GM18505 (cell line): ENCODE data around the gene ATP1A2.
"Not testable (repeated sequence)": the region's sequence is repeated elsewhere in the genome, so short reads cannot be mapped to it uniquely, and the experiment has no call there.

ENCODE experiments used
- ATAC-seq: cut with Tn5 transposase; IDR thresholded peaks from one replicate; pipeline ENCODE4 v1.9.1; 2021; ENCODE audit not compliant: unreplicated experiment
- POLR2A ChIP-seq: IDR thresholded peaks from 4 replicates; pipeline ENCODE4 v1.6.1; 2011; ENCODE audit warnings: borderline replicate concordance; ENCODE audit not compliant: insufficient read depth, insufficient read length; ENCODE audit errors: extremely low read depth

Gene ATP1A2

GRCh38 chr1:160117709-160118183 lies 2.2 kb downstream of the ATP1A2 start:
- no peak for ATAC-seq

DNA sequence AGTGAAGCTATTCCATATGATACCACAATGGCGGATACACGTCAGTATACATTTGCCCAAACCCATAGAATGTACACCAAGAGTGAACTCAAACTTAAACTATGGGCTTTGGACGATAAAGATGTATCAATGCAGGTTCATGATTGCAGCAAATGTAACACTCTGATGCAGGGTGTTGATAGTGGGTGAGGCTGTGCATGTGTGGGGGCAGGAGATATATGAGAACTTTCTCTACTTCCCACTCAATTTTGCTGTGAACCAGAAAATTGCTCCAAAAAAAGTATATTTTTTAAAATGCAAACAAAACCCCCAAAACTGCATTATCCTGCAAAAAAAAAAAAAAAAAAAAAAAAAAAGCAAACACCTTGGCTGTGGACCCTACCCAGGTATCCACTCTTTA lies 3.4 kb downstream of the ATP1A2 start:
- no peak for TF ChIP-seq POLR2A

More at GRCh38 chr1:160117709-160118183, 2.2 kb downstream of the ATP1A2 start:
- no peak for TF ChIP-seq POLR2A

GRCh38 chr1:160120797-160121196 lies 5.2 kb downstream of the ATP1A2 start:
- TF ChIP-seq POLR2A, result no peak
- no peak for ATAC-seq

More for the DNA sequence above, 3.4 kb downstream of the ATP1A2 start:
- ATAC-seq, result no peak

DNA sequence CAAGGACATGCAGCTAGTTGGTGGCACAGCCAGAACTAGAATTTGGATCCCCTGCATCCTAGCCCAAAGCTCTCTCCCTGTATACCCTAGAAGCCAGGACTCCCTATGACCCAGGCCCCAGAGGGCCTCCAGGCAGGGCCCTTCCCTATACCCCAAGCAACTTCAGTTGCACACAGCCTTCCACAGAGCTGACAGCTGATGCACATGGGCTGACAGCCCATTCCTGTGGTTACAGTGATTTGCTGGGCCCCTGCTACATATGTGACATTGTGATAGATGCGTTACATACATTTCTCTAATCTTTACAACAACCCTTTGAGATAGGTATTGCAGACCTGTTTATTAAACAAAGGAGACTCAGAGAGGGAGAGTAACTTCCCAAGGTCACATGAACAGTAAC lies 5.8 kb downstream of the ATP1A2 start:
- no peak for ATAC-seq
- TF ChIP-seq POLR2A, result no peak

GRCh38 chr1:160122978-160123495 lies 7.5 kb downstream of the ATP1A2 start:
- no peak for ATAC-seq

GRCh38 chr1:160123726-160124125 lies 8.2 kb downstream of the ATP1A2 start:
- no peak for ATAC-seq
- TF ChIP-seq POLR2A, result no peak

More at GRCh38 chr1:160122978-160123495, 7.5 kb downstream of the ATP1A2 start:
- TF ChIP-seq POLR2A, result no peak

DNA sequence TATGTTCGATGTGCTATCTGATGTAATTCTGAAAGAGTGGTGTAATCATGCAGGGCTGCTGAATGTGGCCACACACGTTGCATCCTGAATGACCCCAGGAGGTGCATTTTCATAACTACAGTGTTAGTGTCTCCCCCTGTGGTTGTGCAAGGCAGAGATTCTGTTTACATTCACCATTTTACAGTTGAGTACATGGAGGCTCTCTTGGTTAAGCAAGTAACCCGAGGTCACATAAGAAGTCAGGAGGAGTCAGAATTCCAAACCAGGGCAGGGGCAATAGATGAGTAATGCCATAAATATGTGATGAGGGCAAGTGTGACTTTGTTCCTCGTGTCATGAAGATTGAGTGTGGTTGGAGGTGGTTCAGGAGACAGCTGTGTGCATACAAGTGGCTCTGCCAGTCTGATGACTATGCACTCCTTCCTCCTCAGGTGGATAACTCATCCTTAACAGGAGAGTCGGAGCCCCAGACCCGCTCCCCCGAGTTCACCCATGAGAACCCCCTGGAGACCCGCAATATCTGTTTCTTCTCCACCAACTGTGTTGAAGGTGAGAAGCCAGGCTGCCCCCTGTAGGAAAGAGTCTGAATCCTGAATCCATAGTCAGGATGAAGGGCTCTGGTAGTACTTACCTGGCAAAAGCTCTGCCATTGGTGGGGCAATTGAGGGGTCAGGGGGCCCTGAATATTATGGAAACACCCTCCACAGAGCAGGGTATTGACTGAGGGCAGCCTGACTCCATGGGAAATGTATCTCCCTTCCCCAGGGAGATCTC lies 9.3 kb downstream of the ATP1A2 start:
- no peak for ATAC-seq
- no peak for TF ChIP-seq POLR2A

DNA sequence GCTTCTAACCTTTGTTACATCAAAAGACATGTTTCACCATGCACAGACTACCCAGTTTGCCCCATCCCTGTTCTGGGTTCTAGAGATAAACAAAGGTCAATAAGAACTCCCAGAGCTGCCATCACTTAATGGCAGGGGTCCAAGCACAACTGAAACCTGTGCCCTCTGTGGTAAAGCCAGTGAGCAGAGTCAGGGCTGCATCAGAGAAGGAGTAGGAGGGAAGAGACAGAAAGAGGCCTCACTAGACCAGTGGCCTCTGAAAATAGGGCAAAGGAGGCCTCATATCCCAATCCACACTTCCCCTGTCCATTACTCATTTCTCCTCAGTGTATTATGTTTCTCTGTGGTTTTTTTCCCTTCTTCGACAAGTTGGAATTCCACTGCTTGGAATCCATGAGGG lies 10.2 kb downstream of the ATP1A2 start:
- no peak for ATAC-seq
- TF ChIP-seq POLR2A, result no peak

DNA sequence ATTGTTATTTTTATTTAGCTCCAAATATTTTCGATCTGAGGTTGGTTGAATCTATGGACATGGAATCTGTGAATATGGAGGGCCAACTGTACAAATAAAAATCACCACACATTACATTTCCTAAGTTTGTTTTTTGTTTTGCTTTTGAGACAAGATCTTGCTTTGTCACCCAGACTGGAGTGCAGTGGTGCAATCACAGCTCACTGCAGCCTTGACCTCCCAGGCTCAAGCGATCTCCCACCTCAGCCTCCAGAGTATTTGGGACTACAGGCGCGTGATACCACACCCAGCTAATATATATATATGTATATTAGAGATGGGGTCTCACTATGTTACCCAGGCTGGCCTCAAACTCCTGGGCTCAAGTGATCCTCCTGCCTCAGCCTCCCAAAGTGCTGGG lies 10.8 kb downstream of the ATP1A2 start:
- not testable (repeated sequence) for ATAC-seq

DNA sequence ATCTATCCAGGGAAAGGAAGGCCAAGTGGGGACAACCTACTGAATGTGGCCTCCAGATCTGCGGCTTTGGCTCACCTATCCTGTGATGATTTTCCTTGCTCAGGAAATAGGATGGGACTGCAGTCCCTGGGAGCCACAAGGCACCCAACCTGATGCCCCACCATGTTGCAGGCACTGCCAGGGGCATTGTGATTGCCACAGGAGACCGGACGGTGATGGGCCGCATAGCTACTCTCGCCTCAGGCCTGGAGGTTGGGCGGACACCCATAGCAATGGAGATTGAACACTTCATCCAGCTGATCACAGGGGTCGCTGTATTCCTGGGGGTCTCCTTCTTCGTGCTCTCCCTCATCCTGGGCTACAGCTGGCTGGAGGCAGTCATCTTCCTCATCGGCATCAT lies 11.8 kb downstream of the ATP1A2 start:
- TF ChIP-seq POLR2A, result no peak
- no peak for ATAC-seq

GRCh38 chr1:160127865-160128523 lies 12.4 kb downstream of the ATP1A2 start:
- no peak for ATAC-seq
- TF ChIP-seq POLR2A, result no peak

GRCh38 chr1:160128636-160129035 lies 13.1 kb downstream of the ATP1A2 start:
- no peak for ATAC-seq
- TF ChIP-seq POLR2A, result no peak

- no peak for TF ChIP-seq POLR2A
Measured at GRCh38 chr1:160129046-160129445, 13.5 kb downstream of the ATP1A2 start.

GRCh38 chr1:160129558-160129957 lies 14.0 kb downstream of the ATP1A2 start:
- no peak for ATAC-seq
- no peak for TF ChIP-seq POLR2A

More at GRCh38 chr1:160129046-160129445, 13.5 kb downstream of the ATP1A2 start:
- ATAC-seq, result no peak
